Spleen (tissue), 7 donors: ENCODE results near the gene LRRC8D.

Experiments used
- POLR2A ChIP-seq, 3 donors: fragments of 450-650 bp; IDR thresholded peaks; one replicate each; pipeline ENCODE4 v1.5.1; 2017; ENCODE audit warnings: antibody characterized with exemption in 3 of 3, mild to moderate bottlenecking in 1 of 3
- TF ChIP-seq, protein P1 (sequence below), 11 experiments: fragments of 200-600 bp in 7 of 11; fragments of 450-650 bp in 4 of 11; sonication (generic) in 4 of 11; IDR thresholded peaks in 8 of 11; conservative IDR thresholded peaks in 3 of 11; 1 replicate in 7 of 11; 2 replicates in 4 of 11; pipeline versions ENCODE4 v1.4.0 to v1.8.0; 2016 to 2021; ENCODE audit warnings: antibody characterized with exemption in 11 of 11, inconsistent platforms in 4 of 11, mild to moderate bottlenecking in 1 of 11
- donor health status: DM: no; HTN: no; CAD: no; lungs with moderate emphysema.
- donor health status: DM: no; HTN: no; CAD: no.
- donor health status: DM: no; HTN: no; CAD: no.

GRCh38 chr1:89800718-89801117 is 20.1 kb upstream of the LRRC8D start:
- TF ChIP-seq POLR2A (IDR thresholded peaks at IDR 0.05) = no peak
- TF ChIP-seq, protein P1, sequence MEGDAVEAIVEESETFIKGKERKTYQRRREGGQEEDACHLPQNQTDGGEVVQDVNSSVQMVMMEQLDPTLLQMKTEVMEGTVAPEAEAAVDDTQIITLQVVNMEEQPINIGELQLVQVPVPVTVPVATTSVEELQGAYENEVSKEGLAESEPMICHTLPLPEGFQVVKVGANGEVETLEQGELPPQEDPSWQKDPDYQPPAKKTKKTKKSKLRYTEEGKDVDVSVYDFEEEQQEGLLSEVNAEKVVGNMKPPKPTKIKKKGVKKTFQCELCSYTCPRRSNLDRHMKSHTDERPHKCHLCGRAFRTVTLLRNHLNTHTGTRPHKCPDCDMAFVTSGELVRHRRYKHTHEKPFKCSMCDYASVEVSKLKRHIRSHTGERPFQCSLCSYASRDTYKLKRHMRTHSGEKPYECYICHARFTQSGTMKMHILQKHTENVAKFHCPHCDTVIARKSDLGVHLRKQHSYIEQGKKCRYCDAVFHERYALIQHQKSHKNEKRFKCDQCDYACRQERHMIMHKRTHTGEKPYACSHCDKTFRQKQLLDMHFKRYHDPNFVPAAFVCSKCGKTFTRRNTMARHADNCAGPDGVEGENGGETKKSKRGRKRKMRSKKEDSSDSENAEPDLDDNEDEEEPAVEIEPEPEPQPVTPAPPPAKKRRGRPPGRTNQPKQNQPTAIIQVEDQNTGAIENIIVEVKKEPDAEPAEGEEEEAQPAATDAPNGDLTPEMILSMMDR (IDR thresholded peaks at IDR 0.05 in 8 of 11, conservative IDR thresholded peaks at IDR 0.05 in 3 of 11) = no peak
